Uterus (tissue), 2 donors: Measurements from ENCODE around the gene CENATAC.

ENCODE experiments used
- POLR2A ChIP-seq, 2 donors: fragments of 450-650 bp; IDR thresholded peaks; one replicate each; pipeline ENCODE4 v1.6.1; 2016; ENCODE audit warnings: antibody characterized with exemption in 2 of 2, mild to moderate bottlenecking in 1 of 2, moderate library complexity in 1 of 2
- TF ChIP-seq, protein P1 (sequence below), 4 experiments: fragments of 200-600 bp in 2 of 4; fragments of 450-650 bp in 2 of 4; sonication (generic) in 2 of 4; IDR thresholded peaks; one replicate each; pipeline ENCODE4 v1.5.1; 2016 to 2019; ENCODE audit warnings: antibody characterized with exemption in 4 of 4, mild to moderate bottlenecking in 2 of 4, moderate library complexity in 1 of 4

DNA sequence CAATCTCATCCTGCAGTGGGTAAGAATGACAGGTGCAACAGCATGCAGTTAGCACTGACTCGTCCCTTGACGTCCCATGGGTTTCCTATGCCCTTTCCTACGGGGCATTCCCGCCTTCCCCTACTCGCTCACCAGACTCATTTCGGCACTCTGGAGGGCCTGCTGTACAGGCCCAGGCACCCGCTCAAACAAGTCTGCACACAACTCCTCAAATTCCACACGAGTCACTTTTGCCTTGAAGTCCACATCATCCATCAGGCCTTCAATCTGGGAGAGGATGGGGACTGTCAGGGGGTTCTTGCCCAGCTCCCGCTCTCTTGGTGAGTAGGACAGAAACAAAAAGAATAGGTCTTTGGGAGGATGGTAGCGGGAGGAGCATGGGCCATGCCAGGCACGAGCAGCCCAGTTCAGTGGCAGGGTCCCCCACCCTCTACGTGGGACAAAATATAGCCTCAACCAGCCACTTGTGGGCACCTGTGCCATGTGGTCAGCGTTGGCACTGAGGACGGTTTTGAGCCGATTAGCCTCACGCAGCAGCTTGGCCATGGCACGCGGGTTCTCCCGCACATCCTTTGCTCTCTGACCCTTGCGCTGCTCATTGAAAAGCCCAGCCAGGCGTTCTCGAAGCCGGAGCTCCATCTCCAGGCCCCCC, 54.4 kb downstream of the CENATAC start:
- TF ChIP-seq, protein P1, sequence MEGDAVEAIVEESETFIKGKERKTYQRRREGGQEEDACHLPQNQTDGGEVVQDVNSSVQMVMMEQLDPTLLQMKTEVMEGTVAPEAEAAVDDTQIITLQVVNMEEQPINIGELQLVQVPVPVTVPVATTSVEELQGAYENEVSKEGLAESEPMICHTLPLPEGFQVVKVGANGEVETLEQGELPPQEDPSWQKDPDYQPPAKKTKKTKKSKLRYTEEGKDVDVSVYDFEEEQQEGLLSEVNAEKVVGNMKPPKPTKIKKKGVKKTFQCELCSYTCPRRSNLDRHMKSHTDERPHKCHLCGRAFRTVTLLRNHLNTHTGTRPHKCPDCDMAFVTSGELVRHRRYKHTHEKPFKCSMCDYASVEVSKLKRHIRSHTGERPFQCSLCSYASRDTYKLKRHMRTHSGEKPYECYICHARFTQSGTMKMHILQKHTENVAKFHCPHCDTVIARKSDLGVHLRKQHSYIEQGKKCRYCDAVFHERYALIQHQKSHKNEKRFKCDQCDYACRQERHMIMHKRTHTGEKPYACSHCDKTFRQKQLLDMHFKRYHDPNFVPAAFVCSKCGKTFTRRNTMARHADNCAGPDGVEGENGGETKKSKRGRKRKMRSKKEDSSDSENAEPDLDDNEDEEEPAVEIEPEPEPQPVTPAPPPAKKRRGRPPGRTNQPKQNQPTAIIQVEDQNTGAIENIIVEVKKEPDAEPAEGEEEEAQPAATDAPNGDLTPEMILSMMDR (IDR thresholded peaks at IDR 0.05): no peak
- no peak for TF ChIP-seq POLR2A (IDR thresholded peaks at IDR 0.05)
